GM12891 (cell line): Measurements from ENCODE around the gene GUCY2D.

Experiments
- DNase-seq: peaks from one replicate; pipeline ENCODE4 v3.0.0; 2011; ENCODE audit warnings: low spot score; ENCODE audit not compliant: insufficient read length
- FAIRE-seq: peaks from 2 replicates; lab custom pipeline; 2011; peaks lifted over from hg19 to GRCh38; lab: Jason Lieb, UNC
- PAX5 ChIP-seq: IDR thresholded peaks from 2 replicates; pipeline ENCODE4 v1.6.1; 2011; ENCODE audit warnings: low read length, moderate library complexity, mild to moderate bottlenecking; ENCODE audit not compliant: insufficient read depth, severe bottlenecking
- POLR2A ChIP-seq: IDR thresholded peaks from 2 replicates; pipeline ENCODE4 v1.6.1; 2011; ENCODE audit warnings: low read depth, low read length, control low read depth
- POLR2AphosphoS5 ChIP-seq: IDR thresholded peaks from 2 replicates; pipeline ENCODE4 v1.6.1; 2011; ENCODE audit warnings: low read depth, low read length, control low read depth
- POU2F2 ChIP-seq: IDR thresholded peaks from 2 replicates; pipeline ENCODE4 v1.6.1; 2011; ENCODE audit warnings: low read depth, mild to moderate bottlenecking, control low read depth, low read length, moderate library complexity
- SPI1 ChIP-seq: IDR thresholded peaks from 2 replicates; pipeline ENCODE4 v1.6.1; 2011; ENCODE audit warnings: low read depth, low read length, control low read depth
- TAF1 ChIP-seq: IDR thresholded peaks from 2 replicates; pipeline ENCODE4 v1.6.1; 2011; ENCODE audit warnings: low read depth, low read length, control low read depth

GUCY2D gene

DNA sequence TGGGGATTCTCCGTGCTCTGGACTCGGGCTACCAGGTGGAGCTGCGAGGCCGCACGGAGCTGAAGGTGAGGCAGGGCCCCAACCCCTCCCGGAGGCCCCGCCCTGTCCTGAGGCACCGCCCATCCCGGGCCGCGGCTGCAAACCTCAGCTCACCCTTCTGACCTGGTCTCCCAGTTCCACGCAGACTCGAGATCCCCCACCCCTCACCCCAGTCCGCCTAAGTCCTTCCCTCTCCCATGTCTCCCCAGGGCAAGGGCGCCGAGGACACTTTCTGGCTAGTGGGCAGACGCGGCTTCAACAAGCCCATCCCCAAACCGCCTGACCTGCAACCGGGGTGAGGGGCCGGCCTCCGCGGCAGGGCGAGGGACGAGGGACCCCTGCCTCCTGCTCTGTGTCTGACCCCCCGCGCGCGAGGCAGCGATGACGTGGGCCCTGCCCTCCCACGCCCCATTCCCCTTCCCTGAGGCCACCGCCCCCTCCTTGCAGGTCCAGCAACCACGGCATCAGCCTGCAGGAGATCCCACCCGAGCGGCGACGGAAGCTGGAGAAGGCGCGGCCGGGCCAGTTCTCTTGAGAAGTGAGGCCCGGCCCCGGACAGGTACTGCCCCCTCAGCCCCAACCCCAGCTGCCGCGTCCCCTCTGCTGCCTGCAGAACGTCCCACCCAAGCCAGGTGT is 13.7 kb downstream of the GUCY2D start:
- TF ChIP-seq SPI1: no peak
- TF ChIP-seq POLR2AphosphoS5: no peak
- no peak for TF ChIP-seq PAX5
- no peak for TF ChIP-seq POLR2A
- no peak for TF ChIP-seq TAF1
- no peak for TF ChIP-seq POU2F2
- no peak for DNase-seq
- no peak for FAIRE-seq

DNA sequence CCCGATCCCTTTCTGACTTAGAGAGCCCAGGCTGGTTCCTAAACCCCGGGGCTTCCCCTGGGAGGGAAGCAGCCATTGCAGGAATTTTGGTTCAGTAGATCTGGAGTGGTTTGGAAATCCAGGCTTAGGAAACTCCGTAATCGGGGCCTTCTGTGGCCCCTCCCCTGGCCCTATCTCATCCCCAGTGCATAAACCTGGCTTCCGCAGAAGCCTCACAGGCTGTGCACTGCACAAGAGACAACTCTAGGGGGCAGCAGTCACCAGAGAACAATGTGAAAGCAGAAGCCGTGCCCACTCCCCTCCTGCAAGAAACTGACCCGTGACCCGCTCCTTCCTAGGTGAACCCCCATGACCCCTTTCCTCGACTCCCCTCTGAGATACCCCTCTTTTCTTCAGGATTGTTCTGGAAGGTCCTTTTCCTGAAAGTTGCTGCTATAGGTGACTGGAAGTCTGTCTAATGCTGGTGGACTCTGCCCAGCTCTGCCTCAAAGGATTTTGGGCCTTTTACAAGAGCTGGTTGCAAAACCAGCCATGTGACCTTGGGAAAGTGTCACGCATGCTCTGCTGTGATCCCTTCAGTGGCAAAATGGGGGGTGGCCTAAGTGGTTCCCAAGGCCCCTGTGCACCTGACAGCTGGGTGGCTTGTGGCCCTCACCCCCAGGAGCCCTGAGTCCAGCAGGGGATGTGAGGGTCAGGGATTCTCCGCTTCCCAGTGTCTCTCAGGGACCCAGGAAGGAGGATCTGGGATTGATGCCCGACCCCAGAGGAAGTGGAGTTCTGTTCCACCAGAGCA is 14.4 kb downstream of the GUCY2D start:
- peak; percentile 66 for FAIRE-seq
- no peak for DNase-seq
- no peak for TF ChIP-seq POLR2AphosphoS5
- 0 out of 2 replicates have a peak, but pooled peaks have one; percentile 21 for TF ChIP-seq SPI1
- no peak for TF ChIP-seq POU2F2

DNA sequence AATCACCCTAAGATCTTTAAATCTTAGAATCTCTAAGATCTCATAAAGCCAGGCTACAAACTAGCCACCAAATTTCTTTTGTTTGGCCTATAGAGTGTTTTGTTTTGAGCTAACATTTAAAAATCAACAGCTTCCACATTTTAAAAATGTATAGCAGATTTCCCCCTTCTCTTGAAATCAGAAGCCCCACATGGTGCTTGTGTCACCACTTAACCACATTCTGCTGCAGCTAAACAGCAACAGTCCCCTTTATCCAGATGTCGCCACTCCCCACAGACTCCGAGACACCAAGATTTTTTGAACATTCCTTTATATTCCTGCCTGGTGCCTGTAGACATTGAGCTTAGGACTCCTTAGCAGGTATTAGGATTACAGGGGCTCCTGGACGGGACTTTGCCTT is 16.0 kb downstream of the GUCY2D start:
- no peak for TF ChIP-seq SPI1
- TF ChIP-seq POLR2AphosphoS5: no peak
- no peak for TF ChIP-seq POU2F2
- TF ChIP-seq TAF1: no peak
- no peak for TF ChIP-seq POLR2A
- no peak for TF ChIP-seq PAX5
- no peak for FAIRE-seq
- DNase-seq: no peak

DNA sequence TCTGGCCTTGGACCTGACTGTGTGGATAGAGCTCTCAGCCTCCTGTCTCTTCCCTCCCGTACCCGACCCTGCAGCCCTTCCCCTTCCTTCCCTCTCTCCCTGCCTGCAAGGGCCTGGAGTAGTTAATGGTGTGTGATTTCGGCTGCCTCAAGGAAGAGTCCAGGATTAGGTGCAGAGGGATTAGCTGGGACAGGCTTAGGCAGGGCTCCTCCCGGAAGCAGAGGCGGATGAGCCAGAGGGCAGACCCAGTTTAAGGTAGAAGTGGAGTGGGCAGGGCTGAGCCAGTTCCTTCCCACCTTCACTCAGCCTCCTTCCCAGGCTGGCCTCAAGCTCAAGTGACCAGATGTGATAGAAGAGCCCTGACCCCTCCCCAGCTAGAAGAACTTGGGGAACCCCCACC is 16.8 kb downstream of the GUCY2D start:
- FAIRE-seq (no peak), DNase-seq (no peak)
- no peak for TF ChIP-seq PAX5
- TF ChIP-seq POLR2A: no peak
- no peak for TF ChIP-seq TAF1
- no peak for TF ChIP-seq SPI1
- TF ChIP-seq POLR2AphosphoS5: no peak
- no peak for TF ChIP-seq POU2F2

DNA sequence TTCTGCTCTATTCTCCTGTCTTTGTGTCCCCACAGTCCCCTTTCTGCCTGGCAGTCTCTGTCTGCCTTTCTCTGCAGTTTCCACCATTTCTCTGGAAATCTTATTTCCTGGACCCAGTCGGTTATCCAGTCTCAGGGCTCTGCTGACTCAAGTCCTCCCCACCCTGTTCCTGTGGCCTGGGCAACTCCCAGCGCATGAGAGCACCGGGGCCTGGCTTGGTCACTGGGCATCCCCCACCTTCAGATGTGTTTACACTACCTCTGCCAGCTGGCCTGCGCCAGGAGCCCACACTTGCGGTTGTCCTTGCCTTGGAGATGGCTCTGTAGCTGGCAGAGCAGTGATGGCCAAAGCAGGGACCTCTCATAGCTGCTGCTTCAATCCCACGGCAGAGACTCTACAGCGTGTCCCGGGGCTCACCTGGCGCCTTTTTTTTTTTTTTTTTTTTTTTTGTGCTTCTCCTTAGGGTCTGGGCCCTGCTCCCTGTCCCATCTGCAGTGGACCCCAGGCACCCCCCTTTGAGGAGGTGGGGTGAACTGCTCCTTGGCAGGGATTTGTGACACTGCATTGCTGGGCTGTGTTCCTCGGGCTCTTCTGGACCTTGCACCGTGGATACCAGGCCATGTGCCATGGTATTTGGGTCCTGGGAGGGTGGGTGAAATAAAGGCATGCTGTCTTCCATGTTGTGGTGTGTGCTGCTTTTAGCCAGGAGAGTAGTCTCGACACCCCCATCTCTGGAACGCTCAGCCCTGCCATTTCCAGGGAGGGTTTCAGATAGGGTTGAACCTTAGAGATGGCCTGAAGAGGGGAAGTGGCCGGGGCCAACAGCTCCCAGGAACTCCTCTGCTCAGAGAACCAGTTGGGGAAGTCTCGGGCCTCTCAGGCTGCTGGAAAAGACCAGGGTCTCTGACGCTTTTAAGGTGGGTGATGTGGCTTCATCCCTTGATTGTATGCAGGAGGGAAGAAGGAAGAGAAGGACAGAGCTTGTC is 17.5 kb downstream of the GUCY2D start:
- FAIRE-seq: no peak

DNA sequence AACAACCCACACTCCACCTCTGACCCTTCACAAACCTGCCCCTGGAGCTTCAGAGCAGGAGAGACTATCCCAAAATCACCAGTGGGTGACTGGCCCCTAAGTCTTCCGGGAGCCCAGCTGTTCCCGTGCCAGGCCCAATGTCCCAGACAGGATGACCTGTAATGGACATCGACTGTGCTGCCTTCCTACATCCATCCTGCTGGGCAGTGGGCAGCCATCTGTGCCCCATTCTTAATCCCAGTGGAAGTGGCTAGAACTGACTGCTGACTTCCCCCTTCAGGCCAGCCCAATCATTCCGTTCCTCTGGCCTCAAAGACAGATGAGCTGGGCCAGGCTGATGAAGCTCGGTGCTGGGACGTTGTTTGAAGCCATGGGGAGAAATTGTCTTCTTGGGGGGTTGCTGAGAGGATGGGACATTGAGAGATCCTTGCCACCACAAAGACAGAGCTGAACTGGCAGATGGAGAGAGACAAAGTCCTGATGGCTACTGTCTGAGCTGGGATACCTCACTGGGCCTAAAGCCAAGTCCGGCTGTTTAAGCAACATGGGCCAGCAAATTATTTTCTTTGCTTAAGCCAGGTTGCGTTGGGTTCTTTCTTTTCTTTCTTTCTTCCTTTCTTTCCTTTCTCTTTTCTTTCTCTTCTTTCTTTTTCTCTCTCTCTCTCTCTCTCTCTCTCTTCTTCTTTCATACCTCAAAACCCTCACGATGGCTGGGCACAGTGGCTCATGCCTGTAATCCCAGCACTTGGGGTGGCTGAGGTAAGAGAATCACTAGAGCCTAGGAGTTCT is 18.6 kb downstream of the GUCY2D start:
- DNase-seq (no peak), FAIRE-seq (no peak)
- TF ChIP-seq POU2F2 (no peak), POLR2A (no peak), PAX5 (no peak)

More for the DNA sequence above, 17.5 kb downstream of the GUCY2D start:
- no peak for DNase-seq
- TF ChIP-seq PAX5 (no peak), POLR2A (no peak), TAF1 (no peak), POU2F2 (no peak), POLR2AphosphoS5 (no peak)

DNA sequence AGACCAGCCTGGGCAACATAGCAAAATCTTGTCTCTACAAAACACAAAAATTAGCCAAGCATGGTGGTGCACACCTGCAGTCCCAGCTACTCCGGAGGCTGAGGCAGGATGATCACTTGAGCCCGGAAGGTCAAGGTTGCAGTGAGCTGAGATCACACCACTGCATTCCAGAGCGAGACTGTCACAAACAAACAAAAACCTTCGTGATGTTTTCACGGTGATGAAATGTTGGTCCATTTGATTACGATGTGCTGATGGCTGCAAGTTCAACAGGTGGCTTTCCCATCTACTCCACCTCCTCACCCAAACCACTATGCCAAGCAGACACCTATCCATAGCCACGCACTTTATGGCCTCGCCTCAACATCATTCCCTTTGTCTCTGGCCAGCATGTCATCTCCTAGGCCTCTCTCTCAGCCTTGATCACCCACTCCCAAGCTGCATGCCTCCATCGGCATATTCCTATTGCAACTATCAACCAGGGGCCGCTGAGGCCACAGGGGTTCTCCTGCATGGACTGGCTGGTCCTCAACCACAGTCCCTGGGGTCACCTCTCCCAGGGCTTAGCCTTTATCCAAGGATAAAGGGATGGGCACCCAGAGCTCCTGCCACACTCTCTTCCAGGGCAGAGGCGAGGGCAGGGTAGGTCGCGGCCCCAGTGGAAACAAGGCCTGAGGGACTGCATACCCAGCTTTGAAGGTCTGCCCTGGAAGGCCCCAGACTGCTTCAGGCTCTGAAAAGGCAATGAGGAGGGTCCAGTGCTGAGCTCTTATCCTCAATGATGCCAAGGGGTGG is 19.3 kb downstream of the GUCY2D start:
- no peak for FAIRE-seq
- DNase-seq: no peak
- TF ChIP-seq POLR2A (no peak), POU2F2 (no peak), PAX5 (no peak), SPI1 (no peak), POLR2AphosphoS5 (no peak), TAF1 (no peak)
